Measurements from ENCODE around the gene SCIMP. TPM values are rescaled to one million over a fixed set of nuclear protein-coding genes. Genes with fewer than 3 reads are reported as not detected.
"Not testable (repeated sequence)": the region's sequence is repeated elsewhere in the genome, so short reads cannot be mapped to it uniquely, and the experiment has no call there.

Gene SCIMP
- polyA plus RNA-seq, 1 donor from 2014 or later: not detected

DNA sequence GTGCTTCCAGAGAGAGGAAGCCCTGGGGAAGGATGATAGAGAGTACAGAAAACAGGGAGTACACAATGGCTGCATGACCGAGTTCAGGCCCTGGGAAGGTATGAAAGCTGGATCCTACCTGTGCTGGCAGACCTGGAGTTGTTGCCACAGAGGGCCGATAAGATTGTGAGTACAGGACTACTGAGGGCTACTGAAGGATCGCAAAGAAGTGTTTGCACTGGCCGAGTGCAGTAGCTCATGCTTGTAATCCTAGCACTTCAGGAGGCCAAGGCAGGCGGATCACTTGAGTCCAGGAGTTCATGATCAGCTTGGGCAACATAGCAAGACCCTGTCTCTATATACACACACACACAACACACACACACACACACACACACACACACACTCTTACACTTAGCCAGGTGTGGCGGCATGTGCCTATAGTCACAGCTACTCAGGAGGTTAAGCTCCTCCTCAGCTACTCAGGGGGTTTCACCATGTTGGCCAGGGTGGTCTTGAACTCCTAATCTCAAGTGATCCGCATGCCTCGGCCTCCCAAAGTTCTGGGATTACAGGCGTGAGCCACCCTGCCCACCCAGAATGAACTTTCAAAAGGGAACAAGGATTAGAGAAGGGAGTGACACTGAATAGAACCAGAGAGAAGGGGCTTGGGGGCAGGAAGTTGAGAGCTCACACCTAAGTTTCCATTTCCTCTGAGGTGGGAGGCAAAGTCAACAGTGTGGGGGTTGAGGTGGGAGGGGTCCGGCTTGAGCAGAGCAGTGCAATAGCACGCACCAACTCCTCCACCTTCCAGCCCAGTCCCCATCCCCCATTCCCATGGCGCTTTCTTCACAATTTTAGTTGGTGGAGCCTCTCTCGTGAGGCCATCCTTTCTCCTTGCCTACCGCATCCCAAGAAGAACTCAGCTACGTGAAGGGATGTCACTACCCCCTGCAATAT is 7.5 kb downstream of the SCIMP start:
- Histone ChIP-seq H2AFZ (ENCODE audit: low read depth, low read length) (no peak overlapping the region), H3K79me2 (replicated peaks; ENCODE audit: insufficient read depth, low read length) (no peaks in the 10 kb centered on the region), H3K9ac (ENCODE audit: low read length) (no peak overlapping the region), H3K27ac (ENCODE audit: low read length) (no peak overlapping the region), H3F3A (ENCODE audit: insufficient read depth, low read length, poor library complexity, severe bottlenecking) (no peaks in the 10 kb centered on the region), H3K9me2 (ENCODE audit: insufficient read depth, low read length) (no peaks in the 10 kb centered on the region), H3K4me2 (ENCODE audit: low read length) (no peak overlapping the region), H4K20me1 (ENCODE audit: insufficient read depth) (no peaks in the 10 kb centered on the region), H3K9me3 (ENCODE audit: low read length) (no peaks in the 10 kb centered on the region), H3K27me3 (ENCODE audit: insufficient read depth, low read depth, low read length) (no peaks in the 10 kb centered on the region), H3K36me3 (ENCODE audit: insufficient read depth, low read length) (no peaks in the 10 kb centered on the region), H3K4me3 (ENCODE audit: low read length) (no peak overlapping the region)
- TF ChIP-seq MXI1 (conservative IDR thresholded peaks at IDR 0.05; ENCODE audit: poor library complexity, severe bottlenecking): no peak
- TF ChIP-seq, protein P1, sequence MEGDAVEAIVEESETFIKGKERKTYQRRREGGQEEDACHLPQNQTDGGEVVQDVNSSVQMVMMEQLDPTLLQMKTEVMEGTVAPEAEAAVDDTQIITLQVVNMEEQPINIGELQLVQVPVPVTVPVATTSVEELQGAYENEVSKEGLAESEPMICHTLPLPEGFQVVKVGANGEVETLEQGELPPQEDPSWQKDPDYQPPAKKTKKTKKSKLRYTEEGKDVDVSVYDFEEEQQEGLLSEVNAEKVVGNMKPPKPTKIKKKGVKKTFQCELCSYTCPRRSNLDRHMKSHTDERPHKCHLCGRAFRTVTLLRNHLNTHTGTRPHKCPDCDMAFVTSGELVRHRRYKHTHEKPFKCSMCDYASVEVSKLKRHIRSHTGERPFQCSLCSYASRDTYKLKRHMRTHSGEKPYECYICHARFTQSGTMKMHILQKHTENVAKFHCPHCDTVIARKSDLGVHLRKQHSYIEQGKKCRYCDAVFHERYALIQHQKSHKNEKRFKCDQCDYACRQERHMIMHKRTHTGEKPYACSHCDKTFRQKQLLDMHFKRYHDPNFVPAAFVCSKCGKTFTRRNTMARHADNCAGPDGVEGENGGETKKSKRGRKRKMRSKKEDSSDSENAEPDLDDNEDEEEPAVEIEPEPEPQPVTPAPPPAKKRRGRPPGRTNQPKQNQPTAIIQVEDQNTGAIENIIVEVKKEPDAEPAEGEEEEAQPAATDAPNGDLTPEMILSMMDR (IDR thresholded peaks at IDR 0.05; ENCODE audit: poor library complexity, severe bottlenecking): no peak
- no peak for TF ChIP-seq TAF1 (IDR thresholded peaks at IDR 0.05; ENCODE audit: low read depth)
- no peak for TF ChIP-seq EP300 (conservative IDR thresholded peaks at IDR 0.05; ENCODE audit: poor library complexity, severe bottlenecking)
- TF ChIP-seq EZH2 (IDR thresholded peaks at IDR 0.05; ENCODE audit: borderline replicate concordance, insufficient read depth, low read length, poor library complexity, severe bottlenecking): no peak

DNA sequence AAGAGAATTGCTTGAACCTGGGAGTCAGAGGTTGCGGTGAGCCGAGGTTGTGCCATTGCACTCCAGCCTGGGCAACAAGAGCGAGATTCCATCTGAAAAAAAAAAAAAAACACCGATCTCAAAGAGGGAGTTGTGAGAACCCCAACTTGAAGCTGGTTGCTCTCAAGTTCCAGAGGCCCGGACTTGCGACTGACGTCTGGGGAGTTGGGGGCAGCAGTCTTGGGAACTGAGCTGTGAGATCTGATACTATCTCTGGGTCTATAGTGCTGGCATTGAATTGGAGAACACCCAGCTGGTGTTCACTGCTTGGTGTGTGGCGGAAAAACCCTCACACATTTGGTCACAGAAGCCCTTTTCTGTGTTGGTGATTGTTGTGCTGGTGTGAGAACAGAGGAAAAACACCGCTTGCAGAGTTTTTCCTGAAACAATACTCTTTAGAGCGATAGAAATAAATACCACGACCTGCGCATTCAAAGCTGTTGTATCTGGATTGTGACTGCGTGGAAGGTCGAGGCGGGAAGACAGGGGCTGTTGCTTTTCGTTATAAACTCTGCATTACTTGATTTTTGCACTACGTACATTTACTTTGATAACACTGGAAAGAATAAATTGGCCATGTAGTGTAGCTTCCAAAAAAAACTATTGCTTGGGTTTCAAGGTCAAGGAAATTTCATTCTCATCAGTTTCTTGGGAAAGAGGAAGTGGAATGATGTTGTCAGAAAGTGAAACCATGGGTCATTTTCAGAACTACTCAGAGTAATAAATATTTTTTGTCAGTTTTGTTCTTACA is 8.8 kb downstream of the SCIMP start:
- Histone ChIP-seq H3K36me3 (ENCODE audit: insufficient read depth, low read length) (no peaks in the 10 kb centered on the region), H3K79me2 (replicated peaks; ENCODE audit: insufficient read depth, low read length) (no peaks in the 10 kb centered on the region), H3K9me2 (ENCODE audit: insufficient read depth, low read length) (no peaks in the 10 kb centered on the region), H3F3A (ENCODE audit: insufficient read depth, low read length, poor library complexity, severe bottlenecking) (no peaks in the 10 kb centered on the region), H3K27me3 (ENCODE audit: insufficient read depth, low read depth, low read length) (no peaks in the 10 kb centered on the region), H3K4me2 (ENCODE audit: low read length) (no peak overlapping the region), H2AFZ (ENCODE audit: low read depth, low read length) (no peak overlapping the region), H3K9ac (ENCODE audit: low read length) (no peak overlapping the region), H4K20me1 (ENCODE audit: insufficient read depth) (no peaks in the 10 kb centered on the region), H3K9me3 (ENCODE audit: low read length) (no peaks in the 10 kb centered on the region), H3K27ac (ENCODE audit: low read length) (no peak overlapping the region), H3K4me3 (ENCODE audit: low read length) (no peak overlapping the region)
- TF ChIP-seq, protein P2, sequence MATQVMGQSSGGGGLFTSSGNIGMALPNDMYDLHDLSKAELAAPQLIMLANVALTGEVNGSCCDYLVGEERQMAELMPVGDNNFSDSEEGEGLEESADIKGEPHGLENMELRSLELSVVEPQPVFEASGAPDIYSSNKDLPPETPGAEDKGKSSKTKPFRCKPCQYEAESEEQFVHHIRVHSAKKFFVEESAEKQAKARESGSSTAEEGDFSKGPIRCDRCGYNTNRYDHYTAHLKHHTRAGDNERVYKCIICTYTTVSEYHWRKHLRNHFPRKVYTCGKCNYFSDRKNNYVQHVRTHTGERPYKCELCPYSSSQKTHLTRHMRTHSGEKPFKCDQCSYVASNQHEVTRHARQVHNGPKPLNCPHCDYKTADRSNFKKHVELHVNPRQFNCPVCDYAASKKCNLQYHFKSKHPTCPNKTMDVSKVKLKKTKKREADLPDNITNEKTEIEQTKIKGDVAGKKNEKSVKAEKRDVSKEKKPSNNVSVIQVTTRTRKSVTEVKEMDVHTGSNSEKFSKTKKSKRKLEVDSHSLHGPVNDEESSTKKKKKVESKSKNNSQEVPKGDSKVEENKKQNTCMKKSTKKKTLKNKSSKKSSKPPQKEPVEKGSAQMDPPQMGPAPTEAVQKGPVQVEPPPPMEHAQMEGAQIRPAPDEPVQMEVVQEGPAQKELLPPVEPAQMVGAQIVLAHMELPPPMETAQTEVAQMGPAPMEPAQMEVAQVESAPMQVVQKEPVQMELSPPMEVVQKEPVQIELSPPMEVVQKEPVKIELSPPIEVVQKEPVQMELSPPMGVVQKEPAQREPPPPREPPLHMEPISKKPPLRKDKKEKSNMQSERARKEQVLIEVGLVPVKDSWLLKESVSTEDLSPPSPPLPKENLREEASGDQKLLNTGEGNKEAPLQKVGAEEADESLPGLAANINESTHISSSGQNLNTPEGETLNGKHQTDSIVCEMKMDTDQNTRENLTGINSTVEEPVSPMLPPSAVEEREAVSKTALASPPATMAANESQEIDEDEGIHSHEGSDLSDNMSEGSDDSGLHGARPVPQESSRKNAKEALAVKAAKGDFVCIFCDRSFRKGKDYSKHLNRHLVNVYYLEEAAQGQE (IDR thresholded peaks at IDR 0.05; ENCODE audit: borderline replicate concordance): no peak
- no peak for TF ChIP-seq EP300 (conservative IDR thresholded peaks at IDR 0.05; ENCODE audit: poor library complexity, severe bottlenecking)
- TF ChIP-seq TAF1 (IDR thresholded peaks at IDR 0.05; ENCODE audit: low read depth): no peak
- TF ChIP-seq SMC3 (conservative IDR thresholded peaks at IDR 0.05; ENCODE audit: poor library complexity): no peak
- TF ChIP-seq EZH2 (IDR thresholded peaks at IDR 0.05; ENCODE audit: borderline replicate concordance, insufficient read depth, low read length, poor library complexity, severe bottlenecking): no peak
- no peak for TF ChIP-seq RAD21 (conservative IDR thresholded peaks at IDR 0.05)
- no peak for TF ChIP-seq MXI1 (conservative IDR thresholded peaks at IDR 0.05; ENCODE audit: poor library complexity, severe bottlenecking)
- TF ChIP-seq, protein P1 (IDR thresholded peaks at IDR 0.05; ENCODE audit: poor library complexity, severe bottlenecking): no peak
- no peak for TF ChIP-seq POLR2AphosphoS5 (IDR thresholded peaks at IDR 0.05)

DNA sequence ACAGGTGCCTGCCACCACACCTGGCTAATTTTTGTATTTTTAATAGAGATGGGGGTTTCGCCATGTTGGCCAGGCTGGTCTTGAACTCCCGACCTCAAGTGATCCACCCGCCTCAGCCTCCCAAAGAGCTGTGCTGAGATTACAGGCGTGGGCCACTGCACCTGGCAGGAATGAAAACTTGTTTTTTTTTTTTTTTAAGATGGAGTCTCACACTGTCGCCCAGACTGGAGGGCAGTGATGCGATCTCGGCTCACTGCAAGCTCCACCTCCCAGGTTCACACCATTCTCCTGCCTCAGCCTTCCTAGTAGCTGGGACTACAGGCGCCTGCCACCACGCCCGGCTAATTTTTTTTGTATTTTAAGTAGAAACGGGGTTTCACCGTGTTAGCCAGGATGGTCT is 12.7 kb downstream of the SCIMP start:
- H4K20me1 ChIP-seq (ENCODE audit: insufficient read depth); H3K9me2 ChIP-seq (ENCODE audit: insufficient read depth, low read length); H3K27me3 ChIP-seq (ENCODE audit: insufficient read depth, low read depth, low read length); H3K4me3 ChIP-seq (ENCODE audit: low read length); H3K4me2 ChIP-seq (ENCODE audit: low read length); H3F3A ChIP-seq (ENCODE audit: insufficient read depth, low read length, poor library complexity, severe bottlenecking); H3K79me2 ChIP-seq (replicated peaks; ENCODE audit: insufficient read depth, low read length); H3K27ac ChIP-seq (ENCODE audit: low read length); H3K9ac ChIP-seq (ENCODE audit: low read length); H3K9me3 ChIP-seq (ENCODE audit: low read length); H3K36me3 ChIP-seq (ENCODE audit: insufficient read depth, low read length); H2AFZ ChIP-seq (ENCODE audit: low read depth, low read length): not testable (repeated sequence)

All from neural cell (in vitro differentiated cells).